Spleen (tissue), 11 donors: Measurements from ENCODE around the gene DLGAP5. TPM values are rescaled to one million over a fixed set of nuclear protein-coding genes. Genes with fewer than 3 reads are reported as not detected.

ENCODE experiments used
- DNase-seq: peaks from one replicate; pipeline ENCODE4 v3.0.0-alpha.2; 2020
- H3K27ac ChIP-seq, 8 donors: fragments of 200-600 bp; sonication (generic) in 7 of 8; 1 replicate in 4 of 8; 2 replicates in 4 of 8; pipeline versions ENCODE4 v1.5.0 to v1.8.0; 2016 to 2021; ENCODE audit warnings: inconsistent platforms in 4 of 8, mild to moderate bottlenecking in 4 of 8, moderate library complexity in 1 of 8
- H3K27me3 ChIP-seq, 7 donors: fragments of 200-600 bp; sonication (generic) in 6 of 7; replicated peaks in 1 of 7; 1 replicate in 4 of 7; 2 replicates in 3 of 7; pipeline versions ENCODE4 v1.5.0 to v1.8.0; 2016 to 2021; ENCODE audit warnings: inconsistent platforms in 3 of 7, mild to moderate bottlenecking in 1 of 7
- H3K36me3 ChIP-seq, 6 donors: fragments of 200-600 bp; sonication (generic) in 5 of 6; 1 replicate in 4 of 6; 2 replicates in 2 of 6; pipeline versions ENCODE4 v1.5.0 to v1.8.0; 2016 to 2021; ENCODE audit warnings: inconsistent platforms in 2 of 6
- H3K4me1 ChIP-seq, 6 donors: fragments of 200-600 bp; sonication (generic) in 5 of 6; 1 replicate in 3 of 6; 2 replicates in 3 of 6; pipeline versions ENCODE4 v1.5.0 to v1.8.0; 2016 to 2021; ENCODE audit warnings: inconsistent platforms in 3 of 6
- H3K4me3 ChIP-seq, 8 donors: fragments of 200-600 bp; sonication (generic) in 7 of 8; 1 replicate in 4 of 8; 2 replicates in 4 of 8; pipeline versions ENCODE4 v1.5.0 to v1.8.0; 2016 to 2021; ENCODE audit warnings: inconsistent platforms in 4 of 8, mild to moderate bottlenecking in 4 of 8, moderate library complexity in 2 of 8
- H3K9me3 ChIP-seq, 8 donors: fragments of 200-600 bp; sonication (generic) in 7 of 8; 1 replicate in 4 of 8; 2 replicates in 4 of 8; pipeline versions ENCODE4 v1.5.0 to v1.8.0; 2016 to 2021; ENCODE audit warnings: inconsistent platforms in 4 of 8
- POLR2A ChIP-seq, 3 donors: fragments of 450-650 bp; IDR thresholded peaks; one replicate each; pipeline ENCODE4 v1.5.1; 2017; ENCODE audit warnings: antibody characterized with exemption in 3 of 3, mild to moderate bottlenecking in 1 of 3
- POLR2AphosphoS5 ChIP-seq, 3 donors: sonication (generic); formaldehyde crosslinking; IDR thresholded peaks; one replicate each; pipeline ENCODE4 v1.5.1; 2017; ENCODE audit warnings: antibody characterized with exemption in 3 of 3
- WGBS, 5 donors: extraction: QIAGEN DNeasy Blood & Tissue Kit in 3 of 5; methylation state at CpG; one replicate each; pipeline versions ENCODE4 v1.1.5 to v1.1.7; 2013 to 2018; 5-methylcytosine and 5-hydroxymethylcytosine counted together
- intact Hi-C: fragments of 100-400 bp; cut with DNase I; formaldehyde crosslinking; loops from one replicate; pipeline ENCODE4 v1.15.0; 2023; ENCODE audit warnings: low total_unique reads
- polyA plus RNA-seq, 3 donors: library from polyadenylated mRNA; stranded (reverse); fragments of 200-250 nt; gene quantifications; one replicate each; pipeline ENCODE4 v1.2.1, GENCODE V29; 2013
- total RNA-seq, 7 donors: library from RNA; depleted of rRNA in 3 of 7; stranded (reverse); fragments of >200 nt in 3 of 7; fragmentation: NEBNext Ultra II Directional in 4 of 7; extraction: Animal tissue kit (Norgen Biotek cat#: 25700) in 4 of 7; gene quantifications; one replicate each; pipeline versions ENCODE4 v1.1.0 to v1.2.1, GENCODE V29; 2016 to 2021
- TF ChIP-seq, protein P1 (sequence below), 11 experiments: fragments of 200-600 bp in 7 of 11; fragments of 450-650 bp in 4 of 11; sonication (generic) in 4 of 11; IDR thresholded peaks in 8 of 11; conservative IDR thresholded peaks in 3 of 11; 1 replicate in 7 of 11; 2 replicates in 4 of 11; pipeline versions ENCODE4 v1.4.0 to v1.8.0; 2016 to 2021; ENCODE audit warnings: antibody characterized with exemption in 11 of 11, inconsistent platforms in 4 of 11, mild to moderate bottlenecking in 1 of 11
- donor health status: healthy with polysubstance abuse.
- donor health status: DM: no; HTN: no; CAD: no; lungs with moderate emphysema.
- donor health status: DM: no; HTN: no; CAD: no.
- donor health status: Bipolar disorder and iron deficiency.
- donor health status: healthy.
- donor health status: DM: no; HTN: no; CAD: no.
- donor health status: DM: yes; HTN: yes; CAD: no.

Gene DLGAP5
- total and polyA plus RNA-seq, 10 donors = 0.50 to 8.1 (median 2.9) TPM

DNA sequence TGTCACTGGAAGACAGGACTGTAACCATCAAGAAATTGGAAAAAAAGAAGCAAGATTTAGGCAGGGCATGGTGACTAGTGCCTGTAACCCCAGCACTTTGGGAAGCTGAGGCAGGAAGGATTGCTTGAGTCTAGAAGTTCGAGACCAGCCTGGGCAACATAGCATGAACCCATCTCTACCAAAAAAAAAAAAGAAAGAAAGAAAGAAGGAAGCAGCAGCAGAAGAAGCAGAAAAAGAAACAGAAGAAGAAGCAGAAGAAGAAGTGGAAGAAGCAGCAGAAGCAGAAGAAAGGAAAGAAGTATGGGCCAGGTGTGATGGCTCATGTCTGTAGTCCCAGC, 92.9 kb downstream of the DLGAP5 start:
- Histone ChIP-seq H3K27me3 (no peaks in the 10 kb centered on the region), H3K4me1 (peaks cover 22 to 62% (median 38%) of the 10 kb centered on the region in 6 donors), H3K27ac (peak overlapping the region in 6 of 8 donors; percentile 41 to 86 (median 63)), H3K4me3 (no peak overlapping the region), H3K9me3 (no peaks in the 10 kb centered on the region), H3K36me3 (no peaks in the 10 kb centered on the region)
- intact Hi-C loops = loop anchor here (5.0 kb wide), 1 partner anchor 34 kb away; no protein-coding TSS in a partner anchor
- 58 to 88% (median 74%) methylated on average over 1 of the region's 1 CpG for WGBS, 5 donors
- DNase-seq = no peak
- TF ChIP-seq POLR2AphosphoS5 (IDR thresholded peaks at IDR 0.05) (no peak), POLR2A (IDR thresholded peaks at IDR 0.05) (no peak)
- TF ChIP-seq, protein P1, sequence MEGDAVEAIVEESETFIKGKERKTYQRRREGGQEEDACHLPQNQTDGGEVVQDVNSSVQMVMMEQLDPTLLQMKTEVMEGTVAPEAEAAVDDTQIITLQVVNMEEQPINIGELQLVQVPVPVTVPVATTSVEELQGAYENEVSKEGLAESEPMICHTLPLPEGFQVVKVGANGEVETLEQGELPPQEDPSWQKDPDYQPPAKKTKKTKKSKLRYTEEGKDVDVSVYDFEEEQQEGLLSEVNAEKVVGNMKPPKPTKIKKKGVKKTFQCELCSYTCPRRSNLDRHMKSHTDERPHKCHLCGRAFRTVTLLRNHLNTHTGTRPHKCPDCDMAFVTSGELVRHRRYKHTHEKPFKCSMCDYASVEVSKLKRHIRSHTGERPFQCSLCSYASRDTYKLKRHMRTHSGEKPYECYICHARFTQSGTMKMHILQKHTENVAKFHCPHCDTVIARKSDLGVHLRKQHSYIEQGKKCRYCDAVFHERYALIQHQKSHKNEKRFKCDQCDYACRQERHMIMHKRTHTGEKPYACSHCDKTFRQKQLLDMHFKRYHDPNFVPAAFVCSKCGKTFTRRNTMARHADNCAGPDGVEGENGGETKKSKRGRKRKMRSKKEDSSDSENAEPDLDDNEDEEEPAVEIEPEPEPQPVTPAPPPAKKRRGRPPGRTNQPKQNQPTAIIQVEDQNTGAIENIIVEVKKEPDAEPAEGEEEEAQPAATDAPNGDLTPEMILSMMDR (IDR thresholded peaks at IDR 0.05 in 8 of 11, conservative IDR thresholded peaks at IDR 0.05 in 3 of 11) = no peak

Other genes starting within 250 kb of the DLGAP5 start
- gene WDHD1, start 164.5 kb downstream of the DLGAP5 start, total RNA-seq = 1 to 10 TPM; 2.8 to 6.3 (median 5.3) TPM
- gene WDHD1, start 164.5 kb downstream of the DLGAP5 start, polyA plus RNA-seq = 1 to 10 TPM; 1.4 to 2.9 (median 2.3) TPM
- gene SOCS4, start 164.3 kb downstream of the DLGAP5 start, total RNA-seq = 10 to 100 TPM; 20.0 to 26.3 (median 23.8) TPM
- 1 to 10 TPM; 6.4 to 9.3 (median 7.7) TPM for gene SOCS4, start 164.3 kb downstream of the DLGAP5 start, polyA plus RNA-seq
- gene MAPK1IP1L, start 139.9 kb downstream of the DLGAP5 start, total RNA-seq = 10 to 100 TPM; 49.8 to 72.5 (median 63.5) TPM
- 10 to 100 TPM; 20.8 to 28.9 (median 24.8) TPM for gene MAPK1IP1L, start 139.9 kb downstream of the DLGAP5 start, polyA plus RNA-seq
- 10 to 100 TPM; 37.4 to 71.1 (median 48.8) TPM for gene LGALS3, start 62.3 kb downstream of the DLGAP5 start, total RNA-seq
- 100 to 1,000 TPM in 1 of 3 donors, 10 to 100 TPM in 2; 61.1 to 201 (median 69.1) TPM for gene LGALS3, start 62.3 kb downstream of the DLGAP5 start, polyA plus RNA-seq
- gene FBXO34, start 79.8 kb upstream of the DLGAP5 start, total RNA-seq = 10 to 100 TPM; 23.8 to 46.0 (median 32.6) TPM
- 1 to 10 TPM; 5.8 to 9.4 (median 7.9) TPM for gene FBXO34, start 79.8 kb upstream of the DLGAP5 start, polyA plus RNA-seq
- 10 to 100 TPM; 10.7 to 14.8 (median 13.2) TPM for gene ATG14, start 220.2 kb upstream of the DLGAP5 start, total RNA-seq
- gene ATG14, start 220.2 kb upstream of the DLGAP5 start, polyA plus RNA-seq = 1 to 10 TPM; 5.4 to 10.0 (median 7.2) TPM
- gene TBPL2, start 249.0 kb upstream of the DLGAP5 start, total RNA-seq = not detected
- gene TBPL2, start 249.0 kb upstream of the DLGAP5 start, polyA plus RNA-seq = not detected